ENCODE measurements around the gene MKX.

Gene MKX

DNA sequence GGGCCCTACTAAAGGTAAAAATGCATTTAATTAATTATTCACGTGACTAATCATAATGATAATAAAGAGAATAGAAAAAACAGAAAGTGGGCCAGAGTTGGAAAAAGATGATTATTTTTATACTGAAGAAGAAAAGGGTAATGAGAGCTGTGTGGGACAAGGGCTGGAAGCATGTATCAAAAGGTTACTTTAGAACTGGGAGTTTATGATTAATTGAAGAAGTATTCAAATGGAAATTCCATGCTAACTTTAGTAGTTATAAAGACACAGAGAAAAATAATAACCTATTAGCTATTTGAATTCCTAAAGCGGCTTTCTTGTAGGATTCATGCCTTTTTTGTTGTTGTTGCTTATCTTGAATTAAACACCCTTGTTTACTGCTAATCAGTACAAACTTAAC lies 49.9 kb downstream of the MKX start:
- H3K27me3 ChIP-seq (ENCODE audit: control insufficient read depth in 1 of 2, insufficient read depth in 1 of 2, low read length in 2 of 2) = no peaks in the 10 kb centered on the region
- H3K9me3 ChIP-seq (ENCODE audit: control insufficient read depth, low read length) = no peaks in the 10 kb centered on the region
- H3K27ac ChIP-seq (ENCODE audit: low read length, poor library complexity, severe bottlenecking) = peak overlapping the region; percentile 37
- H3K79me1 ChIP-seq (replicated peaks; ENCODE audit: low read length, poor library complexity, severe bottlenecking) = no peaks in the 10 kb centered on the region
- H2BK12ac ChIP-seq (ENCODE audit: low read length in 2 of 2) = no peak overlapping the region
- H4K8ac ChIP-seq (ENCODE audit: low read length) = no peak overlapping the region
- no peak overlapping the region for H3K18ac ChIP-seq (ENCODE audit: low read depth in 1 of 2, low read length in 2 of 2)
- H3K36me3 ChIP-seq (ENCODE audit: control insufficient read depth in 1 of 2, insufficient read depth in 2 of 2, low read depth in 1 of 2, low read length in 2 of 2) = no peaks in the 10 kb centered on the region
- no peak overlapping the region for H2AFZ ChIP-seq (ENCODE audit: low read depth, low read length)
- no peak overlapping the region for H3K9ac ChIP-seq (ENCODE audit: low read length)
- 100% methylated on average over 1 of the region's 2 CpGs for WGBS
- no peak for DNase-seq
- no peak overlapping the region for H4K91ac ChIP-seq (ENCODE audit: low read length)
- H2BK15ac ChIP-seq (ENCODE audit: low read depth, poor library complexity, severe bottlenecking) = no peak overlapping the region
- H2AK5ac ChIP-seq (ENCODE audit: low read length, severe bottlenecking) = no peak overlapping the region
- no peak overlapping the region for H2BK5ac ChIP-seq (ENCODE audit: low read depth, low read length, poor library complexity, severe bottlenecking)
- no peak overlapping the region for H3K4me3 ChIP-seq (ENCODE audit: insufficient read depth in 1 of 2, low read depth in 1 of 2, low read length in 2 of 2)
- H2BK120ac ChIP-seq (ENCODE audit: low read depth, low read length) = no peak overlapping the region
- H3K4me2 ChIP-seq (ENCODE audit: low read length, poor library complexity, severe bottlenecking) = no peak overlapping the region
- H3K4ac ChIP-seq (ENCODE audit: low read depth in 1 of 2, low read length in 2 of 2) = no peak overlapping the region
- H3K14ac ChIP-seq (ENCODE audit: low read length in 2 of 2) = no peak overlapping the region
- peaks cover 2% of the 10 kb centered on the region for H3K4me1 ChIP-seq (ENCODE audit: control insufficient read depth, insufficient read depth, low read depth, low read length)
- H3K23ac ChIP-seq (ENCODE audit: low read length in 2 of 2) = no peak overlapping the region

DNA sequence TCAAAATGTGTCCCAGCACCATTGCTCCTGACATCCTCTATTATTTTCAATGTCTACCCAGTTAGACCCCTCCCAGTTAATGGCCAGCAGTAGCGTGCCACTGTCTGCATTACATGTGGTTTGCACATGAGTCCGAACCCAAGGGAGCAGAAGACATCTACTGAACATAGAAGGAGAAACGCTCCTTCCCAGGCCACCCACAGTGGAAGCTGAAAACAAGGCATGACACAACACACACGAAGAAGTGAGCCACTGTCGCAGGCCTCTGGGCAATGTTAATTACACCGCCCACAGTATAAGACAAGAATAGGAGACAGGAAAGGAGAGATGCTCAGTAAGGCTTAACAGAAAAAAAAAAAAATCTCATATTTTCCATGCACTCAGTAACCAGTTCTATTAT lies 50.5 kb downstream of the MKX start:
- Histone ChIP-seq H3K4ac (ENCODE audit: low read depth in 1 of 2, low read length in 2 of 2) (no peak overlapping the region), H3K9me3 (ENCODE audit: control insufficient read depth, low read length) (no peaks in the 10 kb centered on the region), H3K36me3 (ENCODE audit: control insufficient read depth in 1 of 2, insufficient read depth in 2 of 2, low read depth in 1 of 2, low read length in 2 of 2) (no peaks in the 10 kb centered on the region), H3K18ac (ENCODE audit: low read depth in 1 of 2, low read length in 2 of 2) (no peak overlapping the region), H3K27me3 (ENCODE audit: control insufficient read depth in 1 of 2, insufficient read depth in 1 of 2, low read length in 2 of 2) (no peaks in the 10 kb centered on the region), H3K4me2 (ENCODE audit: low read length, poor library complexity, severe bottlenecking) (no peak overlapping the region), H2BK5ac (ENCODE audit: low read depth, low read length, poor library complexity, severe bottlenecking) (no peak overlapping the region), H3K4me1 (ENCODE audit: control insufficient read depth, insufficient read depth, low read depth, low read length) (peaks cover 2% of the 10 kb centered on the region), H2BK15ac (ENCODE audit: low read depth, poor library complexity, severe bottlenecking) (no peak overlapping the region), H4K91ac (ENCODE audit: low read length) (no peak overlapping the region), H2AK5ac (ENCODE audit: low read length, severe bottlenecking) (no peak overlapping the region), H2BK120ac (ENCODE audit: low read depth, low read length) (no peak overlapping the region), H3K9ac (ENCODE audit: low read length) (no peak overlapping the region), H3K4me3 (ENCODE audit: insufficient read depth in 1 of 2, low read depth in 1 of 2, low read length in 2 of 2) (no peak overlapping the region), H2BK12ac (ENCODE audit: low read length in 2 of 2) (no peak overlapping the region), H2AFZ (ENCODE audit: low read depth, low read length) (no peak overlapping the region), H3K14ac (ENCODE audit: low read length in 2 of 2) (no peak overlapping the region), H3K27ac (ENCODE audit: low read length, poor library complexity, severe bottlenecking) (no peak overlapping the region), H4K8ac (ENCODE audit: low read length) (no peak overlapping the region), H3K23ac (ENCODE audit: low read length in 2 of 2) (no peak overlapping the region), H3K79me1 (replicated peaks; ENCODE audit: low read length, poor library complexity, severe bottlenecking) (no peaks in the 10 kb centered on the region)
- WGBS = 86% methylated on average over 3 of the region's 6 CpGs
- no peak for DNase-seq

DNA sequence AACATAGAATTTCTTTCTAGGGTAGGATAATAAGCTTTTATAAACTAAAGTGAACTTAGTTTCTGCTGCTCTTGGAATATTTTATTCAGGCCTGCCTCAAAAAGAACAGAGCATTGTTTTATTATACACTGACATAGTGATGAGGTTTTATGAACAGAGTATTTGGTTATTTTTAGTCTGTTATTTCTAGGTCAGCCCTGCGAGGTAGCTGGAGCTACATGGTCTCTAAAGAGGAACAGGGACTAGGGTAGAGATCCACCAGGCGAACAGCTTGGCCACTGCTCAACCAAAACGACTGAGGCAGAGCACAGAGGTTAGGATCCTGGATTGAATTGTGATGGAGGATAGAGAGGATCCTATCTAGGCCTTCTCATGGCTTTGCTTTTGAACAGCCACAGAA lies 53.0 kb downstream of the MKX start:
- H2AK5ac ChIP-seq (ENCODE audit: low read length, severe bottlenecking) = no peak overlapping the region
- H3K9me3 ChIP-seq (ENCODE audit: control insufficient read depth, low read length) = no peaks in the 10 kb centered on the region
- WGBS = 76% methylated on average over 3 of the region's 3 CpGs
- H3K14ac ChIP-seq (ENCODE audit: low read length in 2 of 2) = no peak overlapping the region
- no peak overlapping the region for H3K4ac ChIP-seq (ENCODE audit: low read depth in 1 of 2, low read length in 2 of 2)
- H3K4me2 ChIP-seq (ENCODE audit: low read length, poor library complexity, severe bottlenecking) = no peak overlapping the region
- no peak overlapping the region for H3K27ac ChIP-seq (ENCODE audit: low read length, poor library complexity, severe bottlenecking)
- no peak overlapping the region for H2BK5ac ChIP-seq (ENCODE audit: low read depth, low read length, poor library complexity, severe bottlenecking)
- no peak overlapping the region for H3K4me3 ChIP-seq (ENCODE audit: insufficient read depth in 1 of 2, low read depth in 1 of 2, low read length in 2 of 2)
- no peak overlapping the region for H2BK12ac ChIP-seq (ENCODE audit: low read length in 2 of 2)
- no peak overlapping the region for H3K23ac ChIP-seq (ENCODE audit: low read length in 2 of 2)
- H2AFZ ChIP-seq (ENCODE audit: low read depth, low read length) = no peak overlapping the region
- no peak overlapping the region for H4K91ac ChIP-seq (ENCODE audit: low read length)
- no peaks in the 10 kb centered on the region for H3K27me3 ChIP-seq (ENCODE audit: control insufficient read depth in 1 of 2, insufficient read depth in 1 of 2, low read length in 2 of 2)
- no peak overlapping the region for H4K8ac ChIP-seq (ENCODE audit: low read length)
- no peak overlapping the region for H2BK120ac ChIP-seq (ENCODE audit: low read depth, low read length)
- H3K79me1 ChIP-seq (replicated peaks; ENCODE audit: low read length, poor library complexity, severe bottlenecking) = no peaks in the 10 kb centered on the region
- no peak overlapping the region for H3K9ac ChIP-seq (ENCODE audit: low read length)
- H2BK15ac ChIP-seq (ENCODE audit: low read depth, poor library complexity, severe bottlenecking) = no peak overlapping the region
- H3K18ac ChIP-seq (ENCODE audit: low read depth in 1 of 2, low read length in 2 of 2) = no peak overlapping the region
- H3K36me3 ChIP-seq (ENCODE audit: control insufficient read depth in 1 of 2, insufficient read depth in 2 of 2, low read depth in 1 of 2, low read length in 2 of 2) = no peaks in the 10 kb centered on the region
- no peak for DNase-seq
- H3K4me1 ChIP-seq (ENCODE audit: control insufficient read depth, insufficient read depth, low read depth, low read length) = peaks cover 3% of the 10 kb centered on the region

DNA sequence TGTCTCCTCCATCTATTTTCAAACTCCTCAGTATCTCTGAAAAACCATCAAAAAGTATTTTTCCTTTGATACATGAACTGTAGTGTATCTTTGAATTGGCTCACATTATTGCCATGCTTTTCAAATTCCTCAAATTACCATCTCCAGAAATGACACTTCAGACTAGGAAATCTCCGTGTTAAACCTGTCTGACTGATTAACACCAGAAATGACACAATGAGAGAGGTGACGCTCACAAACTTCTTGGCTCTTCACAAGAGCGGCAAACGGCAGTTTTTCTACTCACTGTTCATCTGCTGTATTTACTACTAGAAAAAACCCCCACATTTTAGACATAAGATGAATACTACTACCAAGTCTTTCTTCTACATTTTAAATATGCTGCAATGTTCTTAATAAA lies 56.6 kb downstream of the MKX start:
- Histone ChIP-seq H3K9me3 (ENCODE audit: control insufficient read depth, low read length) (no peaks in the 10 kb centered on the region), H3K4me2 (ENCODE audit: low read length, poor library complexity, severe bottlenecking) (no peak overlapping the region), H2BK120ac (ENCODE audit: low read depth, low read length) (no peak overlapping the region), H2AFZ (ENCODE audit: low read depth, low read length) (no peak overlapping the region), H3K18ac (ENCODE audit: low read depth in 1 of 2, low read length in 2 of 2) (no peak overlapping the region), H3K4me3 (ENCODE audit: insufficient read depth in 1 of 2, low read depth in 1 of 2, low read length in 2 of 2) (no peak overlapping the region), H3K27ac (ENCODE audit: low read length, poor library complexity, severe bottlenecking) (no peak overlapping the region), H2BK12ac (ENCODE audit: low read length in 2 of 2) (no peak overlapping the region), H3K4ac (ENCODE audit: low read depth in 1 of 2, low read length in 2 of 2) (no peak overlapping the region), H4K8ac (ENCODE audit: low read length) (no peak overlapping the region), H2BK15ac (ENCODE audit: low read depth, poor library complexity, severe bottlenecking) (no peak overlapping the region), H3K14ac (ENCODE audit: low read length in 2 of 2) (no peak overlapping the region), H3K79me1 (replicated peaks; ENCODE audit: low read length, poor library complexity, severe bottlenecking) (no peaks in the 10 kb centered on the region), H3K9ac (ENCODE audit: low read length) (no peak overlapping the region), H4K91ac (ENCODE audit: low read length) (no peak overlapping the region), H3K4me1 (ENCODE audit: control insufficient read depth, insufficient read depth, low read depth, low read length) (peaks cover 1% of the 10 kb centered on the region), H3K23ac (ENCODE audit: low read length in 2 of 2) (no peak overlapping the region), H3K27me3 (ENCODE audit: control insufficient read depth in 1 of 2, insufficient read depth in 1 of 2, low read length in 2 of 2) (no peaks in the 10 kb centered on the region), H2AK5ac (ENCODE audit: low read length, severe bottlenecking) (no peak overlapping the region), H2BK5ac (ENCODE audit: low read depth, low read length, poor library complexity, severe bottlenecking) (no peak overlapping the region), H3K36me3 (ENCODE audit: control insufficient read depth in 1 of 2, insufficient read depth in 2 of 2, low read depth in 1 of 2, low read length in 2 of 2) (no peaks in the 10 kb centered on the region)
- WGBS = 86% methylated on average over 4 of the region's 4 CpGs
- no peak for DNase-seq

Measured in mesenchymal stem cell (in vitro differentiated cells and primary cell).